Endometrial microvascular endothelial cells (primary cell): ENCODE measurements around the gene SLC16A7. TPM values are rescaled to one million over a fixed set of nuclear protein-coding genes. Genes with fewer than 3 reads are reported as not detected.
"Not testable (repeated sequence)": the region's sequence is repeated elsewhere in the genome, so short reads cannot be mapped to it uniquely, and the experiment has no call there.

Experiments
- in situ Hi-C: cut with HindIII; loops from 2 replicates; pipeline ENCODE4 v1.10.0; 2017; ENCODE audit warnings: low sequenced_read_pairs, low pct_unique_long_range_greater_than_20kb; ENCODE audit errors: inconsistent ontology term
- total RNA-seq: library from RNA; depleted of rRNA; stranded (reverse); fragments of >200 nt; gene quantifications from one replicate; pipeline ENCODE4 v1.2.3, GENCODE V29; 2015; ENCODE audit errors: inconsistent ontology term

The SLC16A7 gene
- total RNA-seq, 1 donor from 2014 or later, result 9.5 TPM

DNA sequence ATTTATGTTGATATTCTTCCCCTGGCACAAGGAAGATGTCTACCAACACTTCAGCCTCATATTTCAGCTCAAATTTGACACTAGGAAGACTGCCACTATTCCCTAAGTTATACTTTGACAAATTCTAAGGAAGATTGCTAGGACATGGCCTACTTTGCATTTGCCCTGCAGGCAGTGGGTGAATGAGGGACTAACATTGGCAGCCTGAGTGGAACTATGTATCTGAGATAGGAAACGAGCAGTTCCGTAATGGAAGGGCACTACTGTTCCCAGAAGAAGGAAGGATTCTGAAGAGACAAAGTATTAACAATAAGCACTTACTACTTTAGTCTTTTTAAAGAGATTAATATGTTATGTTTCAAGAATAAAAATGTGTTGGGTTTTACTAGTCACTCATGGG, 115.1 kb downstream of the SLC16A7 start:
- in situ Hi-C loops, result no loop called here

DNA sequence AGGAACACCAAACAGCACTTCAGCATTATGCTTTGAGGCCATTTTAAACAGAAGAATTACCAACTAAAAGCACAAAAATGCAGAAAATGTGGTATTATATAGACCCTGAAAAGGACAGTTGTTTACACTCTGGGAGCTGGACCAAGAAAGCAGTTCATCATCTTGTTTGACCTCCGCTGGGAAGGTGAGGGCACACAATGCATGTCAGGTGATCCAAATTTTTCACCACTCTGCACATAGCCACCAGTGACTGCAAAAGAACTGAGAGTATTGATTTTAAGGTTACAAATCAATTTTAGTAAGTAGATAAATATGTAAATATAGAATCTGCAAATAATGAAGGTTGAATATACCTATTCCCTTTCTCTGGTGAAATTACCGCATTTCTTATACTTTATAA, 119.6 kb downstream of the SLC16A7 start:
- in situ Hi-C loops, result no loop called here

GRCh38 chr12:59716043-59716442, 120.2 kb downstream of the SLC16A7 start:
- in situ Hi-C loops, result no loop called here

DNA sequence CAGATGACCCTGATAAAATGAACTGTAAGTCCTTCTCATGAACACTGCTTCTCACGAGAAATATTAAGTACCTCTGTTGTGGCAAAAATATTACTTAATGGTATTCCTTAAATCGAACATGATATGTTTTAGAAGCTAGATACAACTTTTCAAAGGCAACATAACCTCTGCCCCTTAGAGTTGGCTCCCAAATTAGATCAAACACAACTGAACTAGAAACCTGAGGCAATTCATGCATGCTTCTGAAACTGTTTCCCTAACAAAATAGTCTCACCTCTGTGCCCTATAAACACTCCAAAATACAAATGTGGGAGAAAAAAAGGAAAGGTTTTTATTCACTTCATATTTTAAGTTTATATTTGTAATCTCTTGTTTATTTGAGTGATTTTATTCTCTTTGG, 121.6 kb downstream of the SLC16A7 start:
- in situ Hi-C loops, result no loop called here

DNA sequence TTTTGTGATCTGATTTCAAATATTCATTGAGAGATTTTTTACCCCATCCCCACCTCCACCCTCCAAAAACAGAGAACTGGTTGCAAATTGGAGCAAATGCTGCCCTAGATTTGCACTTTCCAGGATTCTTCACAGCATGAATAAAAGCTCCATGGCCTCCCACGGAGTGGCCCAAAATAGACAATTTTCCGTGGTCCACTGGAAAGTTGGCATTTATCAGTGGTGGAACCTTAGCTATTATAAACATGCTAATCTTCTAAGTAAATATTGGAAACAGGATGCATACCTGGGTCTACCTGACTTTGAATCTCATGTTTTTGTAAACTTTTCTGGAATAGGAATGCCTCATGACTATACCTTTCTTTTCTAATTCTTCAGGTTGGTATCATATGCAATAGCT, 123.9 kb downstream of the SLC16A7 start:
- in situ Hi-C loops, result no loop called here

GRCh38 chr12:59723520-59723919, 127.7 kb downstream of the SLC16A7 start:
- in situ Hi-C loops, result no loop called here

DNA sequence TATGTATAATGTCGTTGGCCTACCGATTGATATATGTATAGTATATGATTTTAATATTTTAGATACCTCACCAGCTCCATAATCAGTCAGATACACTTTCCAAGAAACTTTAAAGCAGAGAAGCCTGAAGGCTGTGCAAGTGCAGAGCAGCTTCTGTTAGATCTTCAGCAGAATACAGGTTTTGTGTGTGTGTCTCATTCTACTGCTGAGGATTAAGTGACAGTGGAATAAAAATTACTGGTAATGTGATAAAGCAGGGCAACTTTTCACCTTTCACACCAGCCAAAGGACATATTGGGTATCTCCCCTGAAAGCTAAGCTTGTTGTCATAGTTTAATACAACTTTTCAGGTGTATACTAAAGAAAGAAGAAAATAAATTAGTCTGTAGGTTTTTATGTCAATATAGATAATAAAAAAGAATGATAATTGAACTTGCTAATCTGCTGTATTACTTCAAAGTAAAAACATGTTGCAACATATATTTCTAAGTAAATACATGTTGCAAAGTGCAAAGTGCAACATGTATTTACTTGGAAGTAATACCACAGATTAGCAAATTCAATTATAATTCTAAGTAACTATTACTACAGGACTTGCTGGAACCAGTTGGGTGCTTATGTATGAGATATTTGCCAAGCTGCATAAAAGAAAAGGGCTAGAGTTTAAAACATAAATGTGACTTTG, 128.3 kb downstream of the SLC16A7 start:
- in situ Hi-C loops, result no loop called here

GRCh38 chr12:59733200-59733599, 137.4 kb downstream of the SLC16A7 start:
- in situ Hi-C loops, result no loop called here

DNA sequence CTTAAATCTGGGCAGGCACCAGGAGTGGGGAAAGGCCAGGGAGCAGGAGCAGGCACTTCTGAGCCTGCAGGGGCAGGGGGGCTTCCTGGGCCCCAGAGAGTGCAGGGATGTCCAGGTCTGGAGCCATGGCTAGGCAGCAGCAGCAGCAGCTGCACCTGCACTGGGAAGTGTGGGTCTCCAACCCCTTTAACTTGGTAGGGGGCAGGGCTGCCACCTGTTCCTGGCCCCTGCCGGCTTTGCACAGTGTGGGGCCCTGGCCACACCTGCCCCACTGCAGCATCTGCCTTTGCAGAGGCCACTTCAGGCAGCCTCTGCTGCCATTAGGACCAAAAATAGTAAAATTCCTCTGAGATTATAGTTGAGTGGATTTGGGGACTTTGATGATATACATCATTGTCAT, 138.5 kb downstream of the SLC16A7 start:
- in situ Hi-C loops, result no loop called here

DNA sequence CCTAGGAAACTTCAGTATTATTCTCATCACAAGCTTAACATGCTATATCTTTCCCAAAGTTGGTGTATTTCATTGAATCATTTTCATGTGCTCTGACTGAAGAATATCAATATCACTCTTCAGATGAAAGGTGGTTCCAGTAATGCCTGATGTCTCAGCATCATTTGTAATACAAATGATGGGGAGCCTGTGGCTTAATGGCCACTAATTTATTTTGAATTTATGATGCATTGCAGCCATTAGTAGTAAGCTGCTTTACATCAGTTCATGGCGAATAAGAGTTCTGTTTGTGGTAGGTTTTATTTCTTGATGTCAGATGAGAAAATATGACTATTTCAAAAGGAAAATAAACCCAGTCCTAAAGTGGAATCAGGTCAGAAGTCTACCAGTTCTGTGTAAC, 139.4 kb downstream of the SLC16A7 start:
- in situ Hi-C loops, result no loop called here

DNA sequence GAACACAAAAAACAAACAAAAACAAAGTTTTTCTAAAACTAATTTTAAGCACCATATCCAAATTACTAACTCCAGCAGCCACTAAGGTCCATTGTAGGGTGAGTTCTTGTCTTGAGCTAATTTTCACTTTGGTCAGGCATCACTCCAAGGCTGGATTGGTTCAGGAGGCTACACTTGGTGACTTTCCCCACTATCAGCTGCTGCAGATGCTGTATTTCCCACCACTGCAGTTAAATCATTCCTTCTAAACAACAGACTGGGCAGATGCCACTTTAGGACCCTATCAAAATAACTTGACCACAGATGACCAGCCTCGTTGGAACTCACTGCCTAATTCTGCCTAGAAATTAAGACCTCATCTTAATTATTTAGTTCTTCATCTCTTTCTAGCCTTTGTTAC, 140.5 kb downstream of the SLC16A7 start:
- in situ Hi-C loops, result no loop called here

- in situ Hi-C loops, result no loop called here
Measured at GRCh38 chr12:59736786-59737185, 141.0 kb downstream of the SLC16A7 start.

DNA sequence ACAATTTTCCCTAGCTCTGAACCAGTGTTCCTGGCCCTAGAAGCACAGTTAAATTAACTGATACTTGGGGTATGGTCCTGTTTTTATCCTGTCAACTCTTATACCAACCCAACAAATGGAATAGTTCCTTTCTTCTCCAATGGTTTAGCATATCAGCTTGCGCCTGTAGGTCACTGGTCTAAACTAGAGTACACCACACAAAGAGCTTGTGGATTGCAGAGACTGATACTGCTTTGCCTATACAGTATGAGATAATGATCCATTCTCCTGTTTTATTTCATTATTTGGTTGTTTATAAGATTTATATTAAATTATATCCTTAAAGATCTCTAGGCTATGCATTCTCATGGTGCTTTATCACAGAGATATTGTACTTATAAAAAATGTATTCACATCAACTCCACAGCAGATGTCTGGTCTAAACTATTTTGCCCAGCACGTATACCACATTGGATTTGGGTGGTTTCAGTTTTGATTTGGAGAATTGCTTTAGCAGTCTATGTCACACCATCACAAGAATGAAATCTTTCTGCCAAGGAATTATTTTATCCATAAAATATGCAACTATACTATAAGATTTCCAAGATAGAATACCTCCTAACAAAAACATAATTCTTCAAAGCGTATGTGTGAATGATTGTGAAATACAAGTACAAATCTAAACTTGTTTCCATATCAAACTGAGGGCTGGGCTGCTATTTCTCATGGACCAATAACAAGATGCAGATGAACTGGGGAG, 142.1 kb downstream of the SLC16A7 start:
- in situ Hi-C loops, result no loop called here

GRCh38 chr12:59742841-59743240, 147.0 kb downstream of the SLC16A7 start:
- in situ Hi-C loops, result no loop called here

- in situ Hi-C loops, result no loop called here
Measured at GRCh38 chr12:59744564-59744963, 148.7 kb downstream of the SLC16A7 start.

GRCh38 chr12:59751091-59751490, 155.3 kb downstream of the SLC16A7 start:
- in situ Hi-C loops, result not testable (repeated sequence)

- in situ Hi-C loops, result no loop called here
Measured at GRCh38 chr12:59761542-59761941, 165.7 kb downstream of the SLC16A7 start.

GRCh38 chr12:59763835-59764234, 168.0 kb downstream of the SLC16A7 start:
- in situ Hi-C loops, result no loop called here

DNA sequence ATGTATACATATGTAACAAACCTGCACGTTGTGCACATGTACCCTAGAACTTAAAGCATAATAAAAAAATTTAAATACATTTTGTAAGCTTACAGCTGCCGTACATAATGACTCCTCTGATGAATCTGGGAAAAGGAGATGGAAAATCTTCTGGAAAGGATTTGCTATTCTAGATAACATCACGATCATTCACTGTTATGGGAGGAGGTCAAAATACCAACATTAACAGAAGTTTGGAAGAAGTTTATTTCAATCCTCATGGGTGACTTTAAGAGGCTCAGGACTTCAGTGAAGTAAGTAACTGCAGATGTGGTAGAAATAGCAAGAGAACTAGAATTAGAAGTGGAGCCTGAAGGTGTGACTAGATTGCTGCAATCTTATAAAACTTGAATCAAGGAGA, 172.2 kb downstream of the SLC16A7 start:
- in situ Hi-C loops, result no loop called here

DNA sequence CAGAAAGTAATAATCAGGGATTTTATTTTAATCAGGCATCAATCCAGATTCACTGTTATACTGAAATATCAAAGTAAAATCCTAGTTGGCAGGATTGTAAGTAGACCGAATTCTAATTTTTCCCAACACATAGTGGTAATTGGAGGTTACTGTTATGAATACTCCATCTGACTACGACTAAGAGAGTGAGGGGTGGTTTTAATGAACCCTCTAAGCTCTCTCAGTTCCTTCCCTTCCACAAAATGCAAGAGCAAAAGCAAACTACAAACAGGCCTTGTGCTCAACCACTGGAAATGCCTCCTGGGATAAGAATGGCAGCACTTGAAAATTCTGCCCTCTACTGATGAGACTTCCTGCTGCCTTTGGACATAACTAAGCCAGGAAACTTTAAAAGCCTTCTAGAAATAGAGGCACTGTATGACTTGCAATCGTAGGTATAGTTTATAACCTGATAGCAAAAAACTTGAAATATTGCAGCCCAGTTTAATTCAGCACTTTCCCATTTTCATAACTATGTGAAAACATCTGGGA, 184.8 kb downstream of the SLC16A7 start:
- in situ Hi-C loops, result no loop called here
